GM19328 (cell line): Measurements from ENCODE around the gene SYNE4.
"Not testable (repeated sequence)": the region's sequence is repeated elsewhere in the genome, so short reads cannot be mapped to it uniquely, and the experiment has no call there.

Experiments used
- ATAC-seq: cut with Tn5 transposase; IDR thresholded peaks from one replicate; pipeline ENCODE4 v1.9.1; 2021; ENCODE audit warnings: mild to moderate bottlenecking, moderate library complexity; ENCODE audit not compliant: unreplicated experiment

The SYNE4 gene

GRCh38 chr19:36008336-36008978 lies at the start of gene SYNE4:
Gene SYNE4, minus strand, starts transcription at chr19:36008813. Its CDS starts 132 bp downstream, at chr19:36008681.
- ATAC-seq = no peak

- peak; percentile 69 for ATAC-seq
These were observed 46.4 kb upstream of the SYNE4 start, which contains the start of gene WDR62 for GRCh38 chr19:36054733-36055686. Gene WDR62, plus strand, starts transcription at chr19:36054897. Its CDS starts 75 bp downstream, at chr19:36054972.

- peak; percentile 79 for ATAC-seq
These were observed 45.6 kb upstream of the SYNE4 start, which contains the start of gene THAP8 for GRCh38 chr19:36054119-36054732. Gene THAP8, minus strand, starts transcription at chr19:36054285. Its CDS starts 68 bp downstream, at chr19:36054217.

GRCh38 chr19:36051637-36052036 lies 43.0 kb upstream of the SYNE4 start:
- ATAC-seq = no peak

- no peak for ATAC-seq
These were observed 42.6 kb upstream of the SYNE4 start for GRCh38 chr19:36051236-36051635.

GRCh38 chr19:36049080-36049698 lies 40.6 kb upstream of the SYNE4 start:
- no peak for ATAC-seq

GRCh38 chr19:36047835-36048234 lies 39.2 kb upstream of the SYNE4 start:
- ATAC-seq = no peak

GRCh38 chr19:36046443-36047050 lies 37.9 kb upstream of the SYNE4 start:
- ATAC-seq = no peak

- no peak for ATAC-seq
These were observed 35.3 kb upstream of the SYNE4 start for GRCh38 chr19:36043952-36044351.

GRCh38 chr19:36041831-36042230 lies 33.2 kb upstream of the SYNE4 start:
- no peak for ATAC-seq

- ATAC-seq = not testable (repeated sequence)
These were observed 32.5 kb upstream of the SYNE4 start for GRCh38 chr19:36041092-36041491.

- ATAC-seq = no peak
These were observed 31.9 kb upstream of the SYNE4 start for GRCh38 chr19:36040495-36040894.

- ATAC-seq = no peak
These were observed 23.9 kb upstream of the SYNE4 start, which contains the start of gene CLIP3 for GRCh38 chr19:36032251-36033104. Gene CLIP3, minus strand, starts transcription at chr19:36032873. Its CDS starts 516 bp downstream, at chr19:36032357.

- no peak for ATAC-seq
These were observed 22.7 kb upstream of the SYNE4 start for GRCh38 chr19:36031308-36031707.

- no peak for ATAC-seq
These were observed 21.9 kb upstream of the SYNE4 start for GRCh38 chr19:36030264-36031148.

- no peak for ATAC-seq
These were observed 19.9 kb upstream of the SYNE4 start for GRCh38 chr19:36028313-36029041.

GRCh38 chr19:36027696-36028095 lies 19.1 kb upstream of the SYNE4 start:
- no peak for ATAC-seq
